ENCODE measurements around the gene RTP1.
"Not testable (repeated sequence)": the region's sequence is repeated elsewhere in the genome, so short reads cannot be mapped to it uniquely, and the experiment has no call there.

The RTP1 gene

DNA sequence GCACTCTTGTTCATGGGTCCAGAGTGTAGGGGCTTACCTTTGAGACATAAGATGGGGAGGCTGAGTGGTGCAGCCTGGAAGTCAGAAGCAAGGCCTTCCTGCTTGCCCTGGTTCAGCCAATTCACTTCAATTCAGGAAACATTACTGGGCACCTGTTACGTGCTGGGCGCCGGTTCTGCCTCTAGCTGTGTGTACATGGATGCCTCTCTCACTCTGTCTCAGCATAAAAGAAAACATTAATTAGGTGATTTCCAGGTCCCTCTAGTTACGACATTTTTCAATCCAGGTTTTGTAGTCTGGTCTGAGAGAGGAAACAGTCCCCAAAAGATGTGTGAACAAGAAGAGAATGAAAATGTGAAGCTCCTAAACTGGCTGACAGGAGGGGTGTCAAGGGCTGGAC lies 1.2 kb downstream of the RTP1 start:
- DNase-seq (ENCODE audit: low read depth in 2 of 2) = no peak

DNA sequence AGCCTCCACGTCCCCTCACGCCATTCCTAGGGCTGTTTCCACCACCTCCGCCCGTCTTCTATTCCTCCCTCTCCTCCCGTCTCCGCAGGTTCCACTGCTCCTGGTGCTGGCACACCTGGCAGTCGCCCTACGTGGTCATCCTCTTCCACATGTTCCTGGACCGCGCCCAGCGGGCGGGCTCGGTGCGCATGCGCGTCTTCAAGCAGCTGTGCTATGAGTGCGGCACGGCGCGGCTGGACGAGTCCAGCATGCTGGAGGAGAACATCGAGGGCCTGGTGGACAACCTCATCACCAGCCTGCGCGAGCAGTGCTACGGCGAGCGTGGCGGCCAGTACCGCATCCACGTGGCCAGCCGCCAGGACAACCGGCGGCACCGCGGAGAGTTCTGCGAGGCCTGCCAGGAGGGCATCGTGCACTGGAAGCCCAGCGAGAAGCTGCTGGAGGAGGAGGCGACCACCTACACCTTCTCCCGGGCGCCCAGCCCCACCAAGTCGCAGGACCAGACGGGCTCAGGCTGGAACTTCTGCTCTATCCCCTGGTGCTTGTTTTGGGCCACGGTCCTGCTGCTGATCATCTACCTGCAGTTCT lies 2.3 kb downstream of the RTP1 start:
- not testable (repeated sequence) for DNase-seq (ENCODE audit: low read depth in 2 of 2)

DNA sequence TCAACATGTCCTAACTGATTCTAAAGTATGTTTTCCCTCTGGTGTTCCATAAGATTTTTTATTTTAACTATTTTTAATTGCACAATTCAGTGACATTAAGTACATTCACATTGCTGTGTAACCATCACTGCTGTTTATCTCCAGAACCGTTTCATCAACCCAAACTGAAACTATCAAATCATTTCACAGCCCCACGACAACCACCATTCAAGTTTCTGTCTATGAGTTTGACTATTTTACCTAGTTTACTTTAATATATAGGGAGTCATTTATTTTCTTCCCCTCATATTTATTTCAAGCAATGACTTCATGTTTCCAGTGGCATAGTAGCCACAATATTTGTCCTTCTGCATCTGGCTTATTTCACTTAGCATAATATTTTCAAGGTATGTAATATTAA lies 8.4 kb downstream of the RTP1 start:
- no peak for DNase-seq (ENCODE audit: low read depth in 2 of 2)

DNA sequence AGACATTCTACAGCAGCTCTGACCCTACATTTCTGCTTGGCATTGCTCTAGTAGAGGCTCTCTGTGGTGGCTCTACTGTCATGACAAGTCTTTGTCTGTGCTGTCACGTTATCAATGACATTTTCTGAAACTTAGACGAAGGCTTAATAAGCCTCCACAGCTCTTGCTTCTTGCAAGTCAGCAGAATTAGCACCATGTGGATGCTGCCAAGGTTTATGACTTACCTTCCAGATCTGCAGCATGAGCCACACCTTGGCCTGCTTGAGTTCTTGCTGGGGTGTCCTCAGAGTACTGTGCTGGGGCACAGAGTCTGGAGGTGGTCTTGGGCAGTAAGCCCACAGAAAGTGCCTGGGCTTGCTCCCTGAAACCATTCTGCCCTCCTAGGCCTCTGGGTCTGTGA lies 9.8 kb downstream of the RTP1 start:
- no peak for DNase-seq (ENCODE audit: low read depth in 2 of 2)

GRCh38 chr3:187207624-187208023 lies 10.3 kb downstream of the RTP1 start:
- DNase-seq (ENCODE audit: low read depth in 2 of 2) = no peak

DNA sequence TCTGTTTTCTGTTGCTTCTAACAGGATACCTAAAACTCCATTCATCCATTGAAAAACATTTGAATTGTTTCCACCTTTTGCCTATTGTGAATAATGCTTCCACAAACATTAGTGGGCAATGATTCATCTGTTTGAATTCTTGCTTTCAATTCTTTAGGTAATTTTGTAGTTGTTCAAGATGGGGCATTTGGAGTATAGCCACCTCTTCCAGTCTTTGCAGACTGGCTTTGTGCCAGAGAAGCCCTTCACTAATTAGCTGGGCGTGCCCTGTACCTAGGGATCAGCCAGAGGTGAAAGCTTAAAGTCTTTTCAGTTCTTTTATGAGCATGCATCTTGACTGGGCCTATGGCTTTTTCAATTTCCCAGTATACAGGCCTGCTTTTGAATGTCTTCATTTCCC lies 10.9 kb downstream of the RTP1 start:
- DNase-seq (ENCODE audit: low read depth in 2 of 2) = no peak

DNA sequence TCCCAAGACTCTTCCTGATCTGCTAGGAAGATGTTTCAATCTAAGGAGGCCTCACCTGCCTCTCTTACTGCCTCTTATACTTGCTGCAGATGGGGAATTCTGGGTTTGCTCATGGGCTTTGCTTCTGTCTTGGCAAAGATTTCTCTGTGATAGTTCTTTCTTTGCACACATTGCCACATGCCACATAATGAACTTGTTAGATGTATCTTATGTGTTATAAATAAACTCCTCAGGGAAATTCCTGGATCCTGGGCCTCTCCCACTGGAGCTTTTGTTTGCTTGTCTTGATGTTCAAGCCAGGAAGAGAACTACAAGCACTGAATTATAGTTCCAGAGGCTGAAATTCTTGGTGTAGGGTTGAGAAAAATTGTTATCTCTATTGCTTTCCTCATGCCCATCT lies 12.2 kb downstream of the RTP1 start:
- DNase-seq (ENCODE audit: low read depth in 2 of 2) = no peak

DNA sequence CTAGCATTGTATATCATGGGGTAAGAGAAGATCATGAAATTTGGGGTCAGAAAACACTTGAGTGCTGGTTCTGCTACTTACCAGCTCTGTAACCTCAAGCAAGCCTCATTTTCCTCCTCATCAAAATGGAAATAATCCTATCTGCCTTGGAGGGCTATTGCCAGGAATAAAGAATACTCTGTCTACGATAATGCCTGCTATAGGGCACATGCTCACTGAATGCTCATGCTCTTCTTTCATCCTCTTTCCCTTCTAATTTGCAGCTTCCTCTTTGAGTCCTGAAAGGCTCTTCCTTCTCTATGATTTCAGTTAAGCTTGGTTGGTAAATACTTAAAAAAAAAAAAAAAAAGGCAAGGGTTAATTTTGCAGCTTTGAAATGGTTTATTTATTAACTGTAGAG lies 12.8 kb downstream of the RTP1 start:
- no peak for DNase-seq (ENCODE audit: low read depth in 2 of 2)

- DNase-seq (ENCODE audit: low read depth in 2 of 2) = no peak
Observed at GRCh38 chr3:187210545-187211327, 13.4 kb downstream of the RTP1 start.

DNA sequence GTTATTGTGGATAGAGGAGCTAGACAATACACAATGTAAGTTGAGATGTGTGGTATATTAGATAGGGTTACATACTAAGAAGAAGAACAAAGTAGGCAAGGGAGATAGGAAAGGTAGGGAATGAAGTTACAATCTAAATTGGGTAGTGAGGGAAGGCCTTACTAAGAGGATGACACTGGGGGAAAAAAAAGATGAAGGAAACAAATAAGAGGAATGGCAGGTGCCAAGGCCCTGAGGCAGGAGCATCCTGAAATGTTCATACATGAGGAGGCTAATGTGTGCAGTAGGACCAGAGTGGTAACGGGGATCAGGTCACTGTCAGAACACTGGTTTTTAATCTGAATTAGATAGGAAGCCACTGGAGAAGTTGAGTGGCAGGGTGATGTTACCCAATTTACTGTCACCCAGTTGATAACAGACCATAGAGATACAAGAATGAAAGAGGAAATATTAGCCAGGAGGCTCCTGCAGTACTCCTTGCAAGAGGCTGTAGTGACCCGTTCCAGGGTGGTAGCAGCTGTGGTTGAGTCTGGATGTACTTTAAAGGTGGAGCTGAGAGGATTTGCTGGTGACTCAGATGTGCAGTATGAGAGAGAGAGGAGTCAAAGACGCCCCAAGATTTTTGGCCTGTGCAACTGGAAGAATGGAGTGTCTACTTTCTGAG lies 14.4 kb downstream of the RTP1 start:
- no peak for DNase-seq (ENCODE audit: low read depth in 2 of 2)

DNA sequence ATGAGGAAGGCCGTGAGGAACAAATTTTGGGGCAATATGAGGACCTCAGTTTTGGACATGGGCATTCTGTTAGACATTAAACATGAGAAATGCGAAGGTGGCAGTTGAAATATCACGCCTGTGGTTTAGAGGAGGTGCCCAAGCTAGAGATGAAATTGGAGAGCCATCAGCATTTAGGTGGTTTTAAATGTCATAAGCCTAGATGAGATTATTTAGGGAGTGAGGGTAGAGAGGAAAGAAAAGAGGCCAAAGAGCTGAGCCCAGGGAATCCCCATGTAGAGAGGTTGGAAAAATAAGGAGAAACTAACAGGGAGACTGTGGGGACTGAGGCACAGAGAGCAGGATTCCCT lies 14.9 kb downstream of the RTP1 start:
- DNase-seq (ENCODE audit: low read depth in 2 of 2) = no peak

DNA sequence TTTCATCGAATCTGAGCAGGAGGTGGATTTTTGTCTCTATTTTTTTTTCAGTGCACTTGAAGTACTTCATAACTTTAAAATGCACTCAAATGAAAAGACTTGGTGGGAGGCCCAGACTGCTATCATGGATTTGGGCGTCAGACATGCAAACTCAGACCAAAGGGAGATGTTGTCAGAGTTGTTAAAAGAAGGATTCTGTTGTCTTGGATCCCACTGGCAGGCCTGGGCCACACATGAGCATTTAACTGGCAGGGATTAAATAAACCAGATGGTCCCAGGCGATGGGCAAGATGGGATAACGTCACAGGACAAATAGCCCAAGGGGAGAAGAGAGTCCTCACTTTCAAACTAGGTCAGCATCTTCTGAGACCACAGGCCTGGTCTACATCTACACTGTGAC lies 15.4 kb downstream of the RTP1 start:
- no peak for DNase-seq (ENCODE audit: low read depth in 2 of 2)

DNA sequence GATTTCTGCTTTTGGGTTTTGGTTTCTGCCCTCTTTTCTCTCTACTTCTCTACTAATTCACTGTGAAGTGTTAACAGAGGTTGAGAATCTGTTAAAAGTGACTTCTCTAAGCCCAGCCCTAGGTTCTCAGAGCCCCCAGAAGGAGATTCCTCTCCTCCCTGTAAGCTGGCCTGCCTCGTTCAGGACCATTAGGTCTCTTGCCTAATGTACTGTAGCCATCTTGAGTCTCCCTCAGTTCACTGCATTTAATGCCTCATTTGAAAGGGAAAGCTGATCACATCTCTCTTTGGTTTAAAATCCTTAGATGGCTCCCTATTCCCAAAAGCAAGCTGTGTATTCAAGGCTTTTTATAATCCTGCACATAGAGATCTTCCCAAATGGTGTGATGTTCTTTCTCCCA lies 16.3 kb downstream of the RTP1 start:
- no peak for DNase-seq (ENCODE audit: low read depth in 2 of 2)

GRCh38 chr3:187215460-187215859 lies 18.2 kb downstream of the RTP1 start:
- DNase-seq (ENCODE audit: low read depth in 2 of 2) = no peak

DNA sequence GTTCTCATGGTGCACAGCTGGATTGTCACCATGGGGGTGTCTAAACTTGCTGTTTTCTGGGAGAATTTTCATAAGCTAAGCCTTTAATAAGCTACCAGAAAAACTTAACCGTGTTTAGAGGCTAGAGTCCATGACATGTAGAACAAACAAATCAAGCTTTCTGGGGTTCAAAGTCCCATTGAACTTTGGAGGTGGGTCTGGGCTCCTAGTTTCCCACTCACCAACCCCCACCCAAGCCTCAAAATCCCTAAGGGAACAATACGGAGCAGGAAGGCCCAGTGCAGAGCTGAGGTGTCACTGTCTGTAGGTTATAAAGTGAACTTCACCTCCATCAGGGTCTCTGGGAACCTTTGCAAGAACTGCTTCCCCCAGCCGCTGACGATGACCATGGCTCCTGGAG lies 25.5 kb downstream of the RTP1 start:
- no peak for DNase-seq (ENCODE audit: low read depth in 2 of 2)

DNA sequence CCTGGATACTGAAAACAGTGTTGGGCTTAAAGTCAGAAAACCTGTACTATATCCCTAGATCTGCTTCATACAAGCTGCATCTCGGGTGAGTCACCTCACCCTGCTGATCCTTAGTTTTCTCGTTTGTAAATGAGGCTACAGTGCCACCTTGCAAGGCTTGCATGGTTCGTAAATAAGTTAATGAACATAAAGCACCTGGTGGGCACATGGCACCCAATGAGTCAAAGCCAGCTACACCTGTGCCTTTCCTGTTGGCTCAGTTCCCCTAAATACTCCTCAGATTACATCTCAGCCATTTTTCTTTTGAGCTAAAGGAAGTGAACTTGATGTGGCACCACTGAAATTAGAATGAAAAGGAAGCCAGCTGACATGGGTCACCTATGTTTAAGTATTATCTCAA lies 26.5 kb downstream of the RTP1 start:
- DNase-seq (ENCODE audit: low read depth in 2 of 2) = no peak

GRCh38 chr3:187227658-187228258 lies 30.5 kb downstream of the RTP1 start:
- no peak for DNase-seq (ENCODE audit: low read depth in 2 of 2)

- DNase-seq (ENCODE audit: low read depth in 2 of 2) = no peak
Observed at GRCh38 chr3:187228740-187229139, 31.5 kb downstream of the RTP1 start.

GRCh38 chr3:187230011-187230410 lies 32.7 kb downstream of the RTP1 start:
- no peak for DNase-seq (ENCODE audit: low read depth in 2 of 2)

DNA sequence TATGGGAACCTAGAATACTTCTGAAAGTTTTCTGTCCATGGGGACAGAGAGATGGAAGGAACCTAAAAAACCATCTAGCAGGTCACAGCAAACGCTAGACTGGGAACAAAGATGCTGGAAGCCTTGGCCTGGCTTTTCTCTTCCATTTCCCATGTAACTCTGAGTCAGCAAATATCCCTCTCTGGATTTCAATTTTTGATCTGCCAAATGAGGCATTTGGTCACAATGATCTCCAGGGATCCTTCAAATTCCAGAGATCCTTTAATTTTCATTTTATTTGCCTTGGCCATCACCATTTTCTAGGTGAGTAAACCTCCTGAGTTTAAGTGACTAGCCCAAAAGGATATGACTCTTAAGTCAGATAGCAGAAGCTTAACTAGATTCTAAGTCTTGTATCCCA lies 39.7 kb downstream of the RTP1 start:
- DNase-seq (ENCODE audit: low read depth in 2 of 2) = no peak

- no peak for DNase-seq (ENCODE audit: low read depth in 2 of 2)
Observed at GRCh38 chr3:187237741-187238140, 40.5 kb downstream of the RTP1 start.

DNA sequence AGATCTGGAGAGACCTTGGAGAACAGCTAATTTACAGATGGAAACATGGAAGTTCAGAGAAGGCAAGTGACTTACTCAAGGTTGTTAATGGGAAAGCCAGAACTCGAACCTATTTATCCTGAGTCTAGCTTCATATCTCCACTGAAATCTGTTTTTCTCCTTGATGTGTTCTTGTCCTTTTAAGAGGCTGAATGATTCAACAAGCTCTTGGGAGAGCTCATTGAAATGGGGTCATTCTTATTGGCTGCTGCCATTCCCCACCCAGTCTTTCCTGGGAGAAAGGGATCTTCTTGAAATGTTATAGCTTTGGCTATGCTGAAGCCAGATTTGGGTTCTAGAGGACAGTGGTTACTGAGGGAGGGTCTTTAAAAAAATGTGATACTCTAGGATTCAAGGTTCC lies 41.0 kb downstream of the RTP1 start:
- DNase-seq (ENCODE audit: low read depth in 2 of 2) = no peak

GRCh38 chr3:187238835-187239234 lies 41.5 kb downstream of the RTP1 start:
- DNase-seq (ENCODE audit: low read depth in 2 of 2) = not testable (repeated sequence)
